ENCODE measurements around the gene SOS1.

DNA sequence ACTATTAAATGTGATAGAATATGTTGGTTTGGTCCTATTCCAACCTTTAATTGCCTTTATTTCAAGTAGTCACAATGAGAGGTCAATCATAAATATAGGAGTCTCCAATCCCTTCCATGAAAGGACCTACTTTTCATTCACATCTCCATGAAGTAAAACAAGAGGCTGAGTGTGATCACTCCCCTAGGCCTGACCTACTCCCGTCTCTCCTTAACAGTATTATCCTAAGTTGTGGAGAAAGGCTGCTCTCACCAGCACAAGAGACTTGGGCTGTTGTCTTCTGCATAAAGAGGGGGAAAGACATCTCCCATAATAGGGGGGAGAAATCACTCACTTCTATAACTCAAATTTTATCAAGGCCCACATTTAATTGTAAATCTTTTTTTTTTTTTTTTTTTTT is 105.4 kb downstream of the SOS1 start:
- TF ChIP-seq, protein P1, sequence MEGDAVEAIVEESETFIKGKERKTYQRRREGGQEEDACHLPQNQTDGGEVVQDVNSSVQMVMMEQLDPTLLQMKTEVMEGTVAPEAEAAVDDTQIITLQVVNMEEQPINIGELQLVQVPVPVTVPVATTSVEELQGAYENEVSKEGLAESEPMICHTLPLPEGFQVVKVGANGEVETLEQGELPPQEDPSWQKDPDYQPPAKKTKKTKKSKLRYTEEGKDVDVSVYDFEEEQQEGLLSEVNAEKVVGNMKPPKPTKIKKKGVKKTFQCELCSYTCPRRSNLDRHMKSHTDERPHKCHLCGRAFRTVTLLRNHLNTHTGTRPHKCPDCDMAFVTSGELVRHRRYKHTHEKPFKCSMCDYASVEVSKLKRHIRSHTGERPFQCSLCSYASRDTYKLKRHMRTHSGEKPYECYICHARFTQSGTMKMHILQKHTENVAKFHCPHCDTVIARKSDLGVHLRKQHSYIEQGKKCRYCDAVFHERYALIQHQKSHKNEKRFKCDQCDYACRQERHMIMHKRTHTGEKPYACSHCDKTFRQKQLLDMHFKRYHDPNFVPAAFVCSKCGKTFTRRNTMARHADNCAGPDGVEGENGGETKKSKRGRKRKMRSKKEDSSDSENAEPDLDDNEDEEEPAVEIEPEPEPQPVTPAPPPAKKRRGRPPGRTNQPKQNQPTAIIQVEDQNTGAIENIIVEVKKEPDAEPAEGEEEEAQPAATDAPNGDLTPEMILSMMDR (IDR thresholded peaks at IDR 0.05; ENCODE audit: insufficient read depth, low read depth, low read length): no peak
- no peak for TF ChIP-seq EZH2 (IDR thresholded peaks at IDR 0.05; ENCODE audit: insufficient read depth, low read length)
